ENCODE measurements around the gene FREY1.

Gene FREY1

DNA sequence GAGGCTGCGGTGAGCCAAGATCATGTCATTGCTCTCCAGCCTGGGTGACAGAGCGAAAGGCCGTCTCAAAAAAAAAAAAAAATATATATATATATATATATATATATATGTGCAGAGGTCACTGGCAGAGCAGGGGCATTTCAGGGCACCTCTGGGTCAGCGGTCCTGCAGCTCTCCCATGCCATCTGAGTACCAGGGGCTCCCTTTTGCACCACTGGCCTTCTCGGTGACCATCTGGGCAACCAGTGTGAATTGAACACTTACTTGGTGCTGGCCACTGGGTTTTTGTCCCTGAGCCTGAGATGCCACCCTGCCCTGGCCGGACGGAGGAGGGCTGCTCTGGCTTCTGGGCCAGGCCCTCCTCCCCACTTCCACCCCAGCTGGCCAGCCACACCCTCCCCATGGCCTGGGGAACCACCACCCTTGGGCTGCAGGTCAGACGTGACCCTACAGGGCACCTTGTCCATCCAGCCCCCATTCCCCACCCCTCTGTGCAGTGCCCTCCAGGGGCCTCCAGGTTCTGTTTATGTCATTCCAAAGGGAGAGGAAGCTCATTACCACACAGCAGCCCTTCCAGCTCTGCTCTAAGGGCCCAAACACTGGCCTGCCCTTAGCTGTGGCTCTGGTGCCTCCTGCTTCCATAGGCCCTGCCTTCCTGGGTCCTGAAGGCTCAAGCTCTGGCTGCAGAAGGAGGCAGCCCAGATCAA, 11.4 kb downstream of the FREY1 start:
- DNase-seq (ENCODE audit: low read depth in 1 of 2, low spot score in 1 of 2), result no peak

DNA sequence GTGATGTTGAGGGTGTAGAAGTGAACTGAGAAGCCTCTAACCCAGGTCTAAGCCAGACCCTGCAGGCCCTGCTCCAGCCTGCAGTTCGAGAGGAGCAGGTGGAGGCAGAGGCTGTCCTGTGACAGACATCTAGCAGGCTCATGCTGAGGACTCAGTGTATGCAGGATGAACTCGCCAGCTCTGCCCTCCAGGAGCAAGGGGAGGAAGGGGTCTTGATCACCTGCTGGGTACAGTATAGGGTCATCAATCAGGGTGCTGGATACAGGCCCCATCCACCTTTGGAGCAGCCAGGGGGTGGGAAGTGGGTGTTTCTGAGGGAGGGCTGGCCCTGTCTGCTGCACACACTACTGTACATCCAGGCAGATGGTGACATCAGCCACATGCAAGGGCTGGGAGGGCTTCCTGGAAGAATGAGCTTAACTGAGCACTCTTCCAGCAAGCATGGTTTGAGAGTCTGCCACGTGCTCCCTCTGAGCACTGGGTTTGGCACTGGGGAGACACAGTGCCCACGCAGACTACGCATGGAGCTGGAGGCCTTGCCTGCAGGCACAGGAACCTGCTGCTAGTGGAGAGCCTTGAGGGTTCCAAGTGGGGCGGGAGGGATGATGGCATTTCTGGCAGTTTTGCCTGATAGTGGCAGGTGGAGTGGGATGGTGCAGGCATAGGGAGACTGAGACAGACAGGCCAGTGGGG, 12.4 kb downstream of the FREY1 start:
- no peak for DNase-seq (ENCODE audit: low read depth in 1 of 2, low spot score in 1 of 2)

DNA sequence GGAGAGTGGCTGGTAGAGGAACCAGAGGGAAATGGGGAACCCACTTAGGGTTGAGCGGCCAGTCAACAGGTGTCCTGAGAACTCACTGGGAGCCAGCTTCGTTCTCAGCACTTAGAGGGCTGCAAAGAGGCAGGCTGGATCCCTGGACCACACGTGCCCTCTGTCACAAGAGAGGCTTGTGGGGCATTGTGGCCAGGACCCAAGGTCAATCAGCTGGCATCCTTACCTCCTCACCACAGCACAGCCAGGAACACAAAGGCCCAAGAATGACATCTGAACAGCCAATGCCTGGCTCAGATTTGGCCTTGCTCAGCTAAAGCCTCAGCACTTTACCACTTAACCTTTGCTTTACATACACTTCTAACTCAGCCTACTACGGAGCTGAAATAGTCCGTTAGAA, 14.2 kb downstream of the FREY1 start:
- DNase-seq (ENCODE audit: low read depth in 1 of 2, low spot score in 1 of 2), result no peak

DNA sequence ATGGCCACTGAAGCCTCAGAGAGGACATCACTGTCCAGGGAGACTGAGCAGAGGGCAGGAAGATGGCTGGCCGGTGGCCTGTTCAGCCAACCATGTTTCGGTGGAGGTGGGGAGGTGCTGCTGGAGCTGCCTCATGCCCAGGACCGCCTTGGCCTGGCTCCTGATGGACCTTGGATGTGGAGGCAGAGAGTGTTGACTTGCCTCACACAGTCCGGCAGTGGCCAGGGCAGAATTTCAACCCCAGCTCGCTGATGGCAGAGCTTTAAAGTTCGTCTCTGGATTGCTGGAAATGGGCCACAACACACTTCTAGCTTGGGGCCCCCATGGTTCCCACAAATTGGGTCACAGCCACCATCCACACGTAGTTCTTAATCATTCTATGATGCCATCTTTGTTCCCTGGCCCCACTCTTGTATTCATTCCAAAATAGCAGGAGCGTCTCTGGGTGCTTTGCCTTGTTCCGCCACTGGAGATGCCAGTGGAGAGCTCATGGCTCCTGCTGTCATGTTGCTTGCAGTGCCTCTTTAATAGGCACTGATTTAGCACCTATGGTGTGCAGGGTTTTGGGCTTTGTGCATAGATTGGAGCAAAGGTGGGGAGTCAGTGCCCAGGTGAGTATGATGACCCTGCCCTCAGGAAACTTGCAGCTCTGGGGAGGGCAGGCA, 16.1 kb downstream of the FREY1 start:
- DNase-seq (ENCODE audit: low read depth in 1 of 2, low spot score in 1 of 2), result no peak

DNA sequence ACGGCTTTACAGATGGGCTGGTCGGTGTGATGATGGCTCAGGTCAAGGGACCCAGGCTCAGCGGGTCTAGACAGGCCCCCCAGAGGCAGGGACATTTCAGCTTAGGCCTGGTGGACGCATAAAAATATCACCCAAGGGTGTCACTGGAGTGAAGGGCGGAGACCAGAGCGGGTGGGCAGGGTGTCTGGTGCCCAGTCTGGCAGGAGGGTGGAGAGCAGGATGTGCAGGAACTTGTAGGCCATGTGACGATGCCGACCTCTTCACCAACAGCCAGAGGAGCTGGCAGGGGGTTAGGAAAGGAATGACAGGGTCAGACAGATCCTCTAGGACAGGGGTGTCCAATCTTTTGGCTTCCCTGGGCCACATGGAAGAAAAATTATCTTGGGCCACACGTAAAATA, 17.1 kb downstream of the FREY1 start:
- no peak for DNase-seq (ENCODE audit: low read depth in 1 of 2, low spot score in 1 of 2)

DNA sequence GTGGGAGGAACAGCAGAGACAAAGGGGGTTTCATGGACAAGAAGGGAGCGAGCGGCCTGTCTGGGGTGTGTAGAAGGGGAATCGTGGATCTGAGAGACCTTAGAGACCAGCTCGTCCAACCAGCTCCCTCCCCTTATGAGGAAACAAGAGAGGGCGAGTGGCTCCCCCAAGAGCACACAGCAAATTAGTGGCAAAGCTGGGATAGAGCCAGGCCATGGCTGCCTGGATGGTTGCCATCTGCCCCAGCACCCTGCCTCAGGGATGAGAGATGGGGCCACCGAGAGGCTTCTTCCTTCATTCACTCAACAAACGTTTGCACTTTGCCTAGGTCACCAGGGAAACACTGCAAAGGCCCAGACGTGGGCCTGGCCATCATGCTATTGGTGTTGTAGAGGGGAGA, 17.5 kb downstream of the FREY1 start:
- no peak for DNase-seq (ENCODE audit: low read depth in 1 of 2, low spot score in 1 of 2)

DNA sequence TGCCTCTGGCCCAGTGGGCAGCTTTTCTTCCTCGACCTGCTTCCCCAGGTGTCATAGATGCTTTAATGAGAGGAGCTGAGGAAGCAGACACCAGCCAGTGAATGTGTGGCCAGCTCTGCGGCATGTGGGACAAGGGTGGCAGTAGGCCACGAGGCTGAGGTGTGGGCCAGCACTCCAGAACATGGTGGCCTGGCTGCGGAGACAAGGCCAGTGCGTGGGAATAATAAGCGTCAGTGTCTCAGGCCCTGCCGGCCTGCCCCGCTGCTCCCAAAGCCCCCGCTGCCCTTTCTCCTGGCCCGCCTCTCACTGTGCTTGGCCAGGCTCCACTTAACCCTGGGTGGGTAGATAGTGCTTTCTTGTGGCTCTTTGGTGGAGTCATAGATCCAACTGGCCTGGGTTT, 19.5 kb downstream of the FREY1 start:
- no peak for DNase-seq (ENCODE audit: low read depth in 1 of 2, low spot score in 1 of 2)

DNA sequence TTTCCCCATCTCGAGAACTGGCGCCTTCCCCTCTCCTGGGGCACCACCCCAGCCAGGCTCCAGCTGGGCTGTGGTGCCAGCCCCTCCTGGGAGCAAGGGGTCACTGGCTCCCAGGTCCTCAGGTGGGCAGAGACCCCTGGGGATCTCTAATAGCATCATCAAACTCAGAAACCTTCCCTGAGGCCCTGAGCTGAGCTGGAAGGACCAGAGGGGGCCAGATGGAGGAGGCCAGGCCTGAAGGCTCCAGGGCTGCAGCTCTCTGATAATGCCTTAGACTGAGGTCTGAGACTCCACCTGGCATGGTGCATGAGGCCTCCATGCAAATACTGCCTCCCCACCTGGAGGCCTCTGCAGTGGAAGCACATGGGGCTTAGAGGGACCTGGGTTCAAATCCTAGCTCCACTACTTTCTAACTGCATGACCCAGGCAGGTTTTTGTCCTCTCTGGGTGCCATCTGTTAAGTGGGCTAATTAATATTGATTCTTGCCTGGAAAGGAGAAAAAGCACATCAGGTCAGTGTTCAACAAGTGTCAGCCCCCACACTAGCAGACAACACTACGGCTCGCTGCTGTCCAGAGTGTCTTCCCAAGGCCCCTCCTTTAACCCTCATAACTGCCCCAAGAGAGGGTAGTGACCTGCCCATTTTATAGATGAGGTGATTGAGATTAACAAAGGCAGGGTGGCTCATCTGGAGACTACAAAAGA, 20.1 kb downstream of the FREY1 start:
- no peak for DNase-seq (ENCODE audit: low read depth in 1 of 2, low spot score in 1 of 2)

DNA sequence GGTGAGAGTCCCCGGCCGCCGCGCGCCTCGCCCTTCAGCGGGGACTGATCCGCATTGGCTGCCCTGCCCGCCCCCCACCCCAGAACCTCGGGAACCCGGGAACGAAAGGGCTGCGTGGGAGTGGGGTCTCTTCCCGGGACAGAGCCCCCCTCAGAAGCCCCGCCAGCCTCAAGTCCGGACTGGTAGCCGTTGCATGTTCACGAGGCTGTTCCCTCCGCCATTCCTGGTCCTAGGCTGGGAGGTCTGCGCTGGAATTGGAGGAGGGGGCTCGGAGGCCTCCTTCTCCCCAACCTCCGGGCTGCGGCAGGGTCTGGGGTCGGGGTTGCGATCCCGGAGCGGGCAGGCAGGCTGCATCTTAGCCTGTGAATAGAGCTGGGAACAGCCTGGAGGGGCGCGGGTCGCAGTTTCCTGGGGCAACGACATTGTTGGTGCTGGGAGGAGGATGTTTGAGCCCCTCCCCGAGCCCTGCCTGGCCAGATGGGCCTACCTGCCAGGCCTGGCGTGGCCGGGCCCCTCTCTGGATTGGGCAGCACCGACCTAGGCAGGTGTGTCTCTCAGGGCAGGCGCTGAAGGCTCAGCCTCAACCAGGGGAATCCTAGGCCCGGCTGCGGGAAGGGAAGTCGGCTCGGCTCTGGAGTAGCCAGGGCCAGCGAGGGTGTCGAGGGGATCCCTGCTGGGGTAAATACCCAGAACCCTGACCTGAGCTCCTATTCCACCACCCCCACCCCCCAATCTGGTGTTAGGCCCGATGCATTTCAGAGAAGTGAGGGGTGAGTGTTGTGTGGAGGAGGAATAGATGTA, 20.9 kb downstream of the FREY1 start:
- no peak for DNase-seq (ENCODE audit: low read depth in 1 of 2, low spot score in 1 of 2)

DNA sequence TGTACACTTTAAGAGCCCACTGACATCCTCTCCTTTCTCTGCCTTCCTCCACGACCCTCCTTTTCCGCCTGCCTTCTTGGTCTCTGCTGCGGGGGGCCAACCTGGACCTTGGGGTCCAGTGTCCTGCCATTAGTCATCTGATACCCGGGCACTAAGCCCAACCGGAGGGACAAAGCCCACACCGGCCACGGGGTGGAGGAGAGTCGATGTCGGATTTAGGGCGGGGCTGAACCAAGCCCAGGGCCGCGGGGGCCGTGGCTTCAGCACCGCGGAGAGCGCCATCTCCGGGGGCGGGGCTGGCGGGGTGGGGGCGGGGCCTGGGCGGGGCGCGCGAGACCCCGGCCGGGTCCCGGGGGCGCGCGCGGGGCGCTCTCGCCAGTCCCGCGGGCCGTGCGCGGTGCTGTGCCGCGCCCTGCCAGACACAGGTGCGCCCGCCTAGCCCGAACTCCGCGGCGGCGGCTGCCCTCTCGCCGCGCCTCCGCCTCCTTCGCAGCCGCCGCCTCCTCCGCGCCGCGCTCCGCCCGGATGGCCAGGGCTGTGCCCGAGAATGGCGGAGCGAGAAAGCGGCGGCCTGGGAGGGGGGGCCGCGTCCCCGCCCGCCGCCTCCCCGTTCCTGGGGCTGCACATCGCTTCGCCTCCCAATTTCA, 21.7 kb downstream of the FREY1 start, which contains the start of gene MAPK8IP1:
Gene MAPK8IP1, plus strand, starts transcription at position 378 of the 647 bp plus-strand sequence. Its CDS starts 170 bp downstream, at position 548.
- peak; percentile 18 to 21 for DNase-seq (ENCODE audit: low read depth in 1 of 2, low spot score in 1 of 2)

DNA sequence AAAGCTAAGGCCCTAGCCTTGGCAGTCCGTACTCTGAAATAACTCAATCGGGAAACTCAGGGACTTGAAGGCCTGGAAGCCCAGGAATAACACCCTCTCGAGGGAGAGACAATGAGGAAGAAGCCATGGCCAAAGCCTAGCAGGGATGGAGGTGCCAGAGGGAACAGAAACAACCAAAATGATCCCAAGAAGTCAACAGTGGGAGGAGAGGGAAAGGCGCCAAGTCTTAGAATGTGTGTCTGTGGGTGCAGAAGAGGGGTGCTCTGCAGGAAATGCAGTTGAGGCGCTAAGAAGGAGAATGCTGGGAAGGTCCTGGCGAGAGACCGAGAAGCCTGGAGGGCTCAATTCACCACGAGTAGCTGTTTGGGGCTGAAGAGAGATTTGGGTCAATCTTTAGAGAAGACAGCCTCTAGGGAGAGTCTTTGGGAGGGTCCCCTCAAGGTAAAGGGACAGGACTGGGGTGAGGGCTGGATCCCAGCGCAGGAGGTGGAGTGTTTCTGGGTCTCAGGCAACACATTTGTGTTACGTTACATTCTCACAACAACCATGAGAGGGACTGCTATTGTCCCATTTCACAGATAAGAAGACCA, 22.4 kb downstream of the FREY1 start:
- no peak for DNase-seq (ENCODE audit: low read depth in 1 of 2, low spot score in 1 of 2)

DNA sequence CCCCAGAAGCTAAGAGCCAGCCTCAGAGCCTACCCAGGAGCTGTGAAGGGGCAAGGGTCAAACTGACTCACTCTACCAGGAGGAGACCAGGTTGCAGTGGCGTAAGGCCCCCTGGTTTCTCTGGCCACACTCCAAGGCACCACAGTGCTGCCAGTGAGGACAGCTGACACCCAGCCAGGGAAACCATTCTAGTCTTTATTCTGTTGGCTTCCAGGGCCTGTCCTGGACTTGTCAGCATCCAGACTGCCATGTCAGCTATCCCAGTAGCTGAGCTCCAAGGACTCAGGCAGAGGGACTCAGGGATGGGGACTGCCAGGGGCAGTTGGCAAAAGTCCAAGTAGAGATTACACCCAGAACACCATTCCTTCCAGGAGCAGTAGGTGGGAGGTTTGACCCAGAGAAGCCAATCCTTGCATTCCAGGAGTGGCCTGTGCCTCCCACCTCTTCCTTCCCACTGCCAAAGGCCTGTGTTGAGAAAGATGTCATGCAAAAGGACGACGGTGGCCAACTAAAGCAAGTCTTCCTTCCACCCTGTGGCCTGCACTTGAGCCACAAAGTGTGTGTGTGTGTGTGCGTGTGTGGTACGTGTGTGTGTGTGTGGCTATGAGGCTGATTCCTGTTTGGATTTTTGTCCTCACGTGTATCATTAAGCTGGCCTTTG, 25.2 kb downstream of the FREY1 start:
- no peak for DNase-seq (ENCODE audit: low read depth in 1 of 2, low spot score in 1 of 2)

DNA sequence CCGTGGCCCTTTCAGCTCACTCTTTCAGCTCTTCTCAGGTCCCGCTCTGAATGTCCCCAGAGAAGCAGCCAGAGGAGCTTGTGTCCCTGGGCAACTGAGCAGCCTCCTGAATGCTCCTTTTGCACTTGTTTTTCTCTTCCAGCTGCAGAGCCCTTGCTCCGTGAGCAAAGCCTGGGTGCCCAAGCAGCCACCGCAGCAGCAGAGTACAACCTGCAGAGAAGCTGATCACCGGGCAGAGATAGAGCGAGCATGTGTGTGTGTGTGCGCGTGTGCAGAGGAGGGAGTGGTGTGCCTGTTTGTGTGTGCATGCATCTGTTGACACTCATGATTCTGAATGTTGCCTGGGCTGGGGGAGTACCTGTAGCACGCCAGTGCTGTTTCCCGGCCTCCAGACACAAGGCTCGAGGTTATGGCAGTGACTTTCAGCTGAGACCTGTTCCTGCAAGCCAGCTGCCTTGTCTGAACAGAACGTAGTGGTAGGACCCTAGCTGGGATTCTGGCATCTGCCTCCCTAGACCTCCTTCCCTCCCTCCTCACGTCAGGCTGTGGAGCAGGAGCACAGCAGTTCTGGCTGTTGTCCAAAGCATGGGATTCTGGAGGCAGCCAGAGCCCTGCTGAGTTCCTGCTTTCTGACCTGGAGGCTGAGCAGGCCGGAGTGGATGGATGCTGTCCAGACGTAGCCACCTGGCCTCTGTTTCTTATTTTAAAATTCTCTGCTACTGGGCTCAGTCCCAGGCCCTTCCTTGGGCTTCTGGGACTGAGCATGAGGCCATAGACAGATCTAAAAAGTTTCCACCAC, 26.1 kb downstream of the FREY1 start:
- DNase-seq (ENCODE audit: low read depth in 1 of 2, low spot score in 1 of 2), result no peak

DNA sequence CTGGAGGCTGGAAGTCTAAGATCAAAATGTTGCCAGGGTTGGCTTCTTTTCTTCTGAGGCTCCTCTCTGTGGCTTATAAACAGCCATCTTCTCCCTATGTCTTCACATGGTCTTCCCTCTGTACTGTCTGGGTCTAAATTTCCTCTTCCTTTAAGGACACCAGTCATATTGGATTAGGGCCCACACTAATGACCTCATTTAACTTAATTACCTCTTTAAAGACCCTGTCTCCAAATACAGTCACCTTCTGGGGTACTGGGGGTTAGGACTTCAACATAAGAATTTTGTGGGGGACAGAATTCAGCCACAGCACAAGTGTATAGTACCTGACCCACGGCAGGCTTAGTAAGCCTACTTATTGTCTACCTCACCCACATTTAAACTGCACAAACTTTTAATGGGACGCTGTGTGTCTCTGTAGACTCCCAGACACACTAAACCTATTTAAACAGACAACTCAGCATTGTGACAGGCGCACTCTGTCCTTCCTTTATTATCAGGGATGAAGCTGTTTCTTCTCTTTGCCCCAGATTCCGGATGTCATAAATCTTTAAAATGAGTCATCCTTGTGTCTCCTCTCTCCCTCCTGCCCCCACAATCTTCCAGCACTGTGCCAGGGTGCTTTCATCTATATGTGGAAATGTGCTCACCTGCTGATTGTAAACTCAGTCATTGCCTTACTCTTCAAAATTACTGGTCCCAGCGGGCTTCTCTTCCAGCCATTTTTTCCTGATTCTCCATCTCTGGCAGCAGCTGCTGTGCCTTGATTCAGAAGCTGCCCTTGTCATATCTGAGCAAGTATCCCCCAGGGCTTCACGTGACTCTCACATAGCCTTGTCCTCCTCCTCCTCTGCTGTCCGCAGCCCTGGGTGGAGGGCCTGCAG, 27.0 kb downstream of the FREY1 start:
- no peak for DNase-seq (ENCODE audit: low read depth in 1 of 2, low spot score in 1 of 2)

DNA sequence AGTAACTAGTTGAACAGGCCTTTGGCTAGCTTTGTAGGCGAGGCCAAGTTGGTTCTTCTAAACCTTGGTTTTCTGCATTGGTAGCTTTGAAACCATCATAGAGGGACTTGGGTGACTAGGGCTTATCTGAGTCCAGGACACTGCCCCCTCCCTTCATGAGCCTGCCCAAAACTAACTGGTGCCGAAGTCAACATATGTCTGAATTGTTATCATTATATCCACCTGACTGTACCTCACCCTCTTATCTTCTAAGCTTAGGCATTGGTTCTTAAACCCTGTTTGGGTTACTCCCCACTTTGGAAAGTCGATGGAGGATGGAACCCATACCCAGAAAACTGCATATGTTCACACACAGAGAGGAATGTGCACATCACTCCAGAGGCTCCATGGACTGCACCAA, 29.2 kb downstream of the FREY1 start:
- DNase-seq (ENCODE audit: low read depth in 1 of 2, low spot score in 1 of 2), result no peak

DNA sequence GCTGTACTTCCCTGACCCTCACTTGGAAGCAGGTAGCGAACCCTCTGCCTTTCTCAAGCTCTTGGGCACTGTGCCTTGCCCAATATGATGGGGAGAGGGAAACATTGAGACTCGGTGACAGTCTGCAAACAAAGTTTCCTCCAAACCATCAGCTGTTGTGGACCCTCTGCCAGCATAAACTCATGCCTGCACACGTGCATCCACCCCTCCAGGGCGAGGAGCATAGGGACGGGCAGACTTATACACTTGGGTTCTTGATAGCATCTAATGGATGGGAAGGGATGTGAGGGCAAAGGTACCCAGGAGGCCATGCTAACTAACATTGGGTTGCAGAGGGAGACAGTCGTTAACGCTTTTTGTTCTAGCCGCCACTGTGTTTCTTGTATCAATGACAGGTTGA, 29.9 kb downstream of the FREY1 start:
- DNase-seq (ENCODE audit: low read depth in 1 of 2, low spot score in 1 of 2), result no peak

DNA sequence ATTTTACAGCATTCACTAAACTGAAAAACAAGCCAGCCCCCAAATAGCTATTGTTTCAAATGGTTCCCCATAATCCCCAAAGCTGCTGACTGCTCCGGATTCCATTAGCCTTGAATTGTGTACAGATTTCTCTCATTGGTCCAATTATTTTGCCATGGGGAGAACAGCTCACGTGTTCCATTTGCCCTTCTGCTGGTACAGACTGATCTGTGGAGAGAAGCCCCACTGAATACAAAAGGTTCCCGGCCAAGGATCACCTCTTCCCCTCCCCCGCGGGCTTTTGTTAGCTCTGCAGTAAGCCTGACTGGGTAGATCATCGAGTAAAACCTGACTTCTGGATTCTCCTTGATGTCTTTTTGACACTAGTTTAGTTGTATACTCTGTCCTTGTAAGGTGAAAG, 30.7 kb downstream of the FREY1 start:
- DNase-seq (ENCODE audit: low read depth in 1 of 2, low spot score in 1 of 2), result no peak

All from activated CD4-positive, alpha-beta T cell treated with anti-CD3 and anti-CD28 coated beads, Interleukin-2, amount 50 U/mL, for 24 hours (primary cell).